IPS-15b (cell line): ENCODE results near the gene MAPKAP1.
A peak's percentile ranks its signal among the peaks of the same experiment; 100 is the strongest.

Experiments used
- H3K27me3 ChIP-seq: one replicate; pipeline ENCODE4 v1.6.1; 2013; ENCODE audit warnings: low read length; ENCODE audit not compliant: control insufficient read depth, insufficient read depth
- H3K36me3 ChIP-seq: one replicate; pipeline ENCODE4 v1.6.1; 2013; ENCODE audit warnings: low read length; ENCODE audit not compliant: control insufficient read depth, insufficient read depth
- H3K4me1 ChIP-seq: one replicate; pipeline ENCODE4 v1.6.1; 2013; ENCODE audit warnings: mild to moderate bottlenecking, low read length; ENCODE audit not compliant: control insufficient read depth, insufficient read depth
- H3K4me3 ChIP-seq: one replicate; pipeline ENCODE4 v1.5.1; 2013; ENCODE audit warnings: low read depth, low read length
- H3K9ac ChIP-seq: one replicate; pipeline ENCODE4 v1.6.1; 2013; ENCODE audit warnings: low read depth, mild to moderate bottlenecking, low read length
- H3K9me3 ChIP-seq: one replicate; pipeline ENCODE4 v1.6.1; 2013; ENCODE audit warnings: mild to moderate bottlenecking, low read length; ENCODE audit not compliant: control insufficient read depth, insufficient read depth

Gene MAPKAP1

GRCh38 chr9:125511789-125512660 is 195.0 kb downstream of the MAPKAP1 start:
- no peak overlapping the region for H3K4me3 ChIP-seq
- H3K9me3 ChIP-seq = no peaks in the 10 kb centered on the region
- no peaks in the 10 kb centered on the region for H3K36me3 ChIP-seq
- H3K9ac ChIP-seq = no peak overlapping the region
- H3K4me1 ChIP-seq = peaks cover 12% of the 10 kb centered on the region
- H3K27me3 ChIP-seq = no peaks in the 10 kb centered on the region

GRCh38 chr9:125510980-125511379 is 196.0 kb downstream of the MAPKAP1 start:
- H3K9me3 ChIP-seq = no peaks in the 10 kb centered on the region
- no peaks in the 10 kb centered on the region for H3K27me3 ChIP-seq
- H3K36me3 ChIP-seq = no peaks in the 10 kb centered on the region
- H3K4me3 ChIP-seq = no peak overlapping the region
- H3K9ac ChIP-seq = no peak overlapping the region
- H3K4me1 ChIP-seq = peaks cover 10% of the 10 kb centered on the region

- H3K4me1 ChIP-seq = peaks cover 2% of the 10 kb centered on the region
Measured at GRCh38 chr9:125509476-125509875, 197.5 kb downstream of the MAPKAP1 start.

GRCh38 chr9:125508249-125508648 is 198.8 kb downstream of the MAPKAP1 start:
- no peaks in the 10 kb centered on the region for H3K9me3 ChIP-seq
- H3K27me3 ChIP-seq = no peaks in the 10 kb centered on the region
- H3K4me1 ChIP-seq = peaks cover 2% of the 10 kb centered on the region
- no peak overlapping the region for H3K9ac ChIP-seq
- H3K4me3 ChIP-seq = no peak overlapping the region
- no peaks in the 10 kb centered on the region for H3K36me3 ChIP-seq

More at GRCh38 chr9:125509476-125509875, 197.5 kb downstream of the MAPKAP1 start:
- Histone ChIP-seq H3K9me3 (no peaks in the 10 kb centered on the region), H3K27me3 (no peaks in the 10 kb centered on the region), H3K36me3 (no peaks in the 10 kb centered on the region), H3K4me3 (no peak overlapping the region), H3K9ac (no peak overlapping the region)

GRCh38 chr9:125507226-125507625 is 199.8 kb downstream of the MAPKAP1 start:
- H3K27me3 ChIP-seq = no peaks in the 10 kb centered on the region
- no peak overlapping the region for H3K9ac ChIP-seq
- no peaks in the 10 kb centered on the region for H3K36me3 ChIP-seq
- no peak overlapping the region for H3K4me3 ChIP-seq
- peaks cover 2% of the 10 kb centered on the region for H3K4me1 ChIP-seq
- H3K9me3 ChIP-seq = no peaks in the 10 kb centered on the region

GRCh38 chr9:125505988-125506438 is 201.0 kb downstream of the MAPKAP1 start:
- H3K4me1 ChIP-seq = peaks cover 2% of the 10 kb centered on the region
- no peaks in the 10 kb centered on the region for H3K9me3 ChIP-seq
- peak overlapping the region; percentile 30 for H3K9ac ChIP-seq
- H3K27me3 ChIP-seq = no peaks in the 10 kb centered on the region
- H3K36me3 ChIP-seq = no peaks in the 10 kb centered on the region
- no peak overlapping the region for H3K4me3 ChIP-seq

GRCh38 chr9:125504616-125505015 is 202.4 kb downstream of the MAPKAP1 start:
- no peak overlapping the region for H3K9ac ChIP-seq

GRCh38 chr9:125497906-125498305 is 209.1 kb downstream of the MAPKAP1 start:
- no peak overlapping the region for H3K9ac ChIP-seq
- no peak overlapping the region for H3K4me3 ChIP-seq
- H3K4me1 ChIP-seq = peaks cover 19% of the 10 kb centered on the region
- no peaks in the 10 kb centered on the region for H3K36me3 ChIP-seq
- no peaks in the 10 kb centered on the region for H3K9me3 ChIP-seq
- no peaks in the 10 kb centered on the region for H3K27me3 ChIP-seq

More at GRCh38 chr9:125504616-125505015, 202.4 kb downstream of the MAPKAP1 start:
- Histone ChIP-seq H3K9me3 (no peaks in the 10 kb centered on the region), H3K4me1 (peaks cover 2% of the 10 kb centered on the region), H3K27me3 (no peaks in the 10 kb centered on the region), H3K36me3 (no peaks in the 10 kb centered on the region), H3K4me3 (no peak overlapping the region)

GRCh38 chr9:125497478-125497877 is 209.5 kb downstream of the MAPKAP1 start:
- H3K9ac ChIP-seq = no peak overlapping the region
- no peak overlapping the region for H3K4me3 ChIP-seq
- H3K36me3 ChIP-seq = no peaks in the 10 kb centered on the region
- H3K27me3 ChIP-seq = no peaks in the 10 kb centered on the region
- H3K9me3 ChIP-seq = no peaks in the 10 kb centered on the region
- H3K4me1 ChIP-seq = peaks cover 19% of the 10 kb centered on the region

- H3K9me3 ChIP-seq = no peaks in the 10 kb centered on the region
- no peak overlapping the region for H3K9ac ChIP-seq
- no peaks in the 10 kb centered on the region for H3K27me3 ChIP-seq
- H3K36me3 ChIP-seq = no peaks in the 10 kb centered on the region
- no peak overlapping the region for H3K4me3 ChIP-seq
- H3K4me1 ChIP-seq = peaks cover 19% of the 10 kb centered on the region
Measured at GRCh38 chr9:125496313-125496834, 210.6 kb downstream of the MAPKAP1 start.

GRCh38 chr9:125495172-125496119 is 211.6 kb downstream of the MAPKAP1 start:
- peaks cover 19% of the 10 kb centered on the region for H3K4me1 ChIP-seq
- no peaks in the 10 kb centered on the region for H3K36me3 ChIP-seq
- H3K4me3 ChIP-seq = no peak overlapping the region
- H3K9me3 ChIP-seq = no peaks in the 10 kb centered on the region
- H3K27me3 ChIP-seq = no peaks in the 10 kb centered on the region
- no peak overlapping the region for H3K9ac ChIP-seq
